ENCODE results near the gene NIPAL3. TPM values are rescaled to one million over a fixed set of nuclear protein-coding genes. Genes with fewer than 3 reads are reported as not detected.

NIPAL3 gene
- total and polyA plus RNA-seq, 2 experiments from 2014 or later: 55.9 to 78.4 TPM

DNA sequence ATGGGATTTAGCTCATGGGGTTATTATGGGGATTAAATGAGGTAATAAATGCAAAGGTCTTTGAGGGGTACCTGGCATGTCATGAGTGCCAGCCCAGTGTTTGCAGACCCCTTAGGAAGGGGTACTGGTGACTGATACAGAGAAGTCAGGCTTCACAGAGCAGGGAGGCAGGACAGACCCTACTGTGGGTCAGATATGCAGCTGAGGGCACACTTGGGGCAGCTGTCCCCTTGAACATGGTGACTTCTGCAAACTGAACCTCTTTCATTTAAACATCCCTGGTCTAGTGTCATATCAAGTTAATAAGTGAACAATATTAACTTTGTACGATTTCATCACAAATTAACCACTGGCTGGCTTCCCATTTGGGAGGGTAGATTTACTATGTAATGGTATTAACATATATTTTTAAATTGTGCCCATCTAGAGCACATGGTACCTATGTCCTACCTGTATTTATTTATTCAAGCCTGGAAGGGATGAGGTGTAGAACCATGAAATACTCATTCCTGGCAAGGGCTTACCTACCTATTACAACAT is 27.9 kb upstream of the NIPAL3 start:
- DNase-seq: no peak
- Histone ChIP-seq H3K9me3 (ENCODE audit: low read depth) (no peaks in the 10 kb centered on the region), H3K4me2 (ENCODE audit: unreplicated experiment) (no peak overlapping the region), H4K20me1 (ENCODE audit: insufficient read depth) (no peaks in the 10 kb centered on the region), H3K36me3 (ENCODE audit: low read depth) (no peaks in the 10 kb centered on the region), H3K9ac (no peak overlapping the region), H3K27ac (no peak overlapping the region), H3K4me1 (ENCODE audit: insufficient read depth) (peaks cover 43% of the 10 kb centered on the region), H3K79me2 (ENCODE audit: insufficient read depth) (no peaks in the 10 kb centered on the region), H3F3A (ENCODE audit: insufficient read depth) (peaks cover 40% of the 10 kb centered on the region), H3K4me3 (no peak overlapping the region), H2AFZ (no peak overlapping the region), H3K9me2 (ENCODE audit: insufficient read depth) (no peaks in the 10 kb centered on the region), H3K27me3 (replicated peaks; ENCODE audit: insufficient read depth) (no peaks in the 10 kb centered on the region)
- in situ Hi-C loops (cut with MboI): no loop called here
- 48 to 59% methylated on average over 1 of the region's 1 CpG for WGBS, 2 experiments (ENCODE audit: low coverage in 1 of 2, low lambda C conversion rate in 2 of 2, missing lambda C conversion rate in 2 of 2)
- TF ChIP-seq EZH2phosphoT487 (IDR thresholded peaks at IDR 0.05; ENCODE audit: insufficient read depth, low read depth) (no peak), EZH2 (IDR thresholded peaks at IDR 0.05; ENCODE audit: insufficient read depth, poor library complexity, severe bottlenecking) (no peak)

DNA sequence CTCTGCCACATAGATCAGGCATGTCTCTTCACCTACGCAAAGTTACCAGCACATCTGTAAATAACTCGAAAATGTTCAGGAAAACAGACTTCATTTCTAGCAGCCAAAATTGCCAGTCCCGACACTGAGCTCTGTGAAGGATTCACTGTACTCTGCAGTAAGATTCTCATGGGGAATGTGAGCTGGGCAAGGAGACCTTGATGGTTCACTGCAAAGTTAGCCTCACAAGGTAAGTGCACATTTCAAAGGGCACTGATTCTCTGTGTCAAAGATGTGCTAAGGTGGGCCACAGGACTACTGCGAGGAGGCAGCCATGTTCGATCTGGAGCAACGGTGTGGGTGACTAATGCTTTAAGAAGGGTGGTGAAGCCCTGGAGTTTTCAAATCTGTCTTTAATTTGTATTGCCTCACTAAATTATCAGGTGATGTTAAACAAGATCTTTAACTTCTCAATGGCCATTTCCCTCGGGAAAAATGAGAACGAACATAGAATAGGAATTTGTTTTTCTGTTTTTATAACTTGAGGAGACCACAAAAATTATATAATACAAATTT is 27.2 kb upstream of the NIPAL3 start:
- Histone ChIP-seq H3K27me3 (replicated peaks; ENCODE audit: insufficient read depth) (no peaks in the 10 kb centered on the region), H3K4me3 (no peak overlapping the region), H3K4me2 (ENCODE audit: unreplicated experiment) (peak overlapping the region; percentile 19), H3K36me3 (ENCODE audit: low read depth) (no peaks in the 10 kb centered on the region), H4K20me1 (ENCODE audit: insufficient read depth) (no peaks in the 10 kb centered on the region), H3F3A (ENCODE audit: insufficient read depth) (peaks cover 44% of the 10 kb centered on the region), H3K9ac (no peak overlapping the region), H3K79me2 (ENCODE audit: insufficient read depth) (no peaks in the 10 kb centered on the region), H3K9me2 (ENCODE audit: insufficient read depth) (no peaks in the 10 kb centered on the region), H3K9me3 (ENCODE audit: low read depth) (no peaks in the 10 kb centered on the region), H2AFZ (no peak overlapping the region), H3K4me1 (ENCODE audit: insufficient read depth) (peaks cover 50% of the 10 kb centered on the region), H3K27ac (no peak overlapping the region)
- in situ Hi-C loops (cut with MboI): no loop called here
- WGBS, 2 experiments (ENCODE audit: low coverage in 1 of 2, low lambda C conversion rate in 2 of 2, missing lambda C conversion rate in 2 of 2): 38 to 41% methylated on average over 8 of the region's 8 CpGs
- TF ChIP-seq EZH2 (IDR thresholded peaks at IDR 0.05; ENCODE audit: insufficient read depth, poor library complexity, severe bottlenecking): no peak
- TF ChIP-seq EZH2phosphoT487 (IDR thresholded peaks at IDR 0.05; ENCODE audit: insufficient read depth, low read depth): no peak
- peak; percentile 70 for DNase-seq

DNA sequence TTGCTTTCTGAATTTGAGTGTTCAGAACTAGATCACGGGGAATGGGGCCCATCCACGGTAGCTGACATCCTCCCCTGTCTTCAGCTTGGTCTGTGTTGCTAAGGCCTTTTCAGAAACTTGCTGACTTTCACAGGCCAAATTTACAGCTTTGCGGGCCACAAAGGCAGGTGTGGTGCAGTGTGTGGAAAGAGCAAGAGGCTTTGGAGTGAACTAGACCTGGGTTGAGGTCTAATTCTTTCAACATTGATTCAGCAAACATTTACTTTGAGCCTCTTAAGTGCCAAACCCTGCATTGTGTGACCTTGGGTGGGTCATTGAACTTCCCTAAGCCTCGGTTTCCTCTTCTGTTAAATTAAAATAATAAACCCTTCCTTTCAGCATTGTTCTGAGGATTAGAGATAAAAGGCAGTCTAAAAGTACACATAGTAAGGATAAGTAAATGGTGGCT is 26.3 kb upstream of the NIPAL3 start:
- H3K4me3 ChIP-seq: no peak overlapping the region
- no peaks in the 10 kb centered on the region for H3K9me2 ChIP-seq (ENCODE audit: insufficient read depth)
- H3K79me2 ChIP-seq (ENCODE audit: insufficient read depth): no peaks in the 10 kb centered on the region
- no peak for TF ChIP-seq EZH2phosphoT487 (IDR thresholded peaks at IDR 0.05; ENCODE audit: insufficient read depth, low read depth)
- TF ChIP-seq EZH2 (IDR thresholded peaks at IDR 0.05; ENCODE audit: insufficient read depth, poor library complexity, severe bottlenecking): no peak
- H3K27ac ChIP-seq: no peak overlapping the region
- WGBS, 2 experiments (ENCODE audit: low coverage in 1 of 2, low lambda C conversion rate in 2 of 2, missing lambda C conversion rate in 2 of 2): 90% methylated on average over 4 of the region's 4 CpGs
- no peaks in the 10 kb centered on the region for H4K20me1 ChIP-seq (ENCODE audit: insufficient read depth)
- H3K36me3 ChIP-seq (ENCODE audit: low read depth): no peaks in the 10 kb centered on the region
- H3K9ac ChIP-seq: no peak overlapping the region
- in situ Hi-C loops (cut with MboI): no loop called here
- peaks cover 43% of the 10 kb centered on the region for H3F3A ChIP-seq (ENCODE audit: insufficient read depth)
- no peak overlapping the region for H3K4me2 ChIP-seq (ENCODE audit: unreplicated experiment)
- H3K27me3 ChIP-seq (replicated peaks; ENCODE audit: insufficient read depth): no peaks in the 10 kb centered on the region
- DNase-seq: no peak
- no peaks in the 10 kb centered on the region for H3K9me3 ChIP-seq (ENCODE audit: low read depth)
- H3K4me1 ChIP-seq (ENCODE audit: insufficient read depth): peaks cover 54% of the 10 kb centered on the region
- no peak overlapping the region for H2AFZ ChIP-seq

DNA sequence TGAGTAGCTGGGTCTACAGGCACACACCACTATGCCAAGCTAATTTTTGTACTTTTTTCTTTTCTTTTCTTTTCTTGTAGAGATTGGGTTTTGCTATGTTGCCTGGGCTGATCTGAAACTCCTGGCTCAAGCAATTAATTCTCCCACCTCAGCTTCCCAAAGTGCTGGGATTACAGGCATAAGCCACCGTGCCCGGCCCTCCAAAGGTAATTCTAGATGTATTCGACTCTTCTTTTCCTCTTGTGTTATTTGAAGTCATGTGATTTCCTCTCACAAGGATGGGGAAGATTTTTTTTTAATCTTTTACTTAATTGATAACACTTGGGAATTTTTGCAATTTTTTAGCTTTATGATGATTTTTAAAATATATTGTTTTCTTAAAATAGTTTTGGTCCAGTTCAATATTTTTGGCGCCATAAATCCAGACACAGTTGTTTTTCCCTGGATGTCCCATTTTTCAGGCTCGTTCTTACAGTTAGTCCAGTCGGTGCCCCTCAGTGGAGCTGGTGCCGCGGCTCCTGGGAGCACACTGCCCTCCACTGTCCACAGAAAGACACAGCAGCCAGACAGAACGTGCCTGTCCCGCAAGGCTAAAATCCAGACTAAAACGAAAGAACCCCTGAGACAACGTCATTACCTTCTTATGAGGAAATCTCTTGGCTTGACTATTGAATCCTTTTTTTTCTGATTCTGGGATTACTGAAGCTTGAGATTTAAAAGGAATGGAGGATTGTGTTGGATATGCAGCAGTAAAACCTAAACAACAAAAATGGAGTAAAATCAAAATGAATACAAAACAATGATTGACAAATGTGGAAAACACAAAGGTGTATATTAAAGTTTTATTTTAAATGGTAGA is 24.4 kb upstream of the NIPAL3 start:
- TF ChIP-seq EZH2 (IDR thresholded peaks at IDR 0.05; ENCODE audit: insufficient read depth, poor library complexity, severe bottlenecking): no peak
- TF ChIP-seq EZH2phosphoT487 (IDR thresholded peaks at IDR 0.05; ENCODE audit: insufficient read depth, low read depth): no peak
- WGBS, 2 experiments (ENCODE audit: low coverage in 1 of 2, low lambda C conversion rate in 2 of 2, missing lambda C conversion rate in 2 of 2): 2% methylated on average over 12 of the region's 12 CpGs
- H3K4me2 ChIP-seq (ENCODE audit: unreplicated experiment): peak overlapping the region; percentile 68

More for the DNA sequence above, 24.4 kb upstream of the NIPAL3 start:
- Histone ChIP-seq H3K9ac (peak overlapping the region; percentile 69), H3K27me3 (replicated peaks; ENCODE audit: insufficient read depth) (no peaks in the 10 kb centered on the region), H3K4me3 (peak overlapping the region; percentile 58), H3K9me2 (ENCODE audit: insufficient read depth) (no peaks in the 10 kb centered on the region), H4K20me1 (ENCODE audit: insufficient read depth) (no peaks in the 10 kb centered on the region), H2AFZ (peak overlapping the region; percentile 70), H3K36me3 (ENCODE audit: low read depth) (no peaks in the 10 kb centered on the region), H3K9me3 (ENCODE audit: low read depth) (no peaks in the 10 kb centered on the region), H3K4me1 (ENCODE audit: insufficient read depth) (peaks cover 44% of the 10 kb centered on the region), H3K27ac (peak overlapping the region; percentile 54), H3K79me2 (ENCODE audit: insufficient read depth) (no peaks in the 10 kb centered on the region), H3F3A (ENCODE audit: insufficient read depth) (peaks cover 34% of the 10 kb centered on the region)
- in situ Hi-C loops (cut with MboI): loop anchor here (5.0 kb wide), 1 partner anchor 189 kb away; no protein-coding TSS in a partner anchor
- peak; percentile 94 for DNase-seq

Data from GM23248 (cell line).